Tibial nerve (tissue), 4 donors: ENCODE measurements around the gene DCBLD2.

ENCODE experiments used
- EP300 ChIP-seq, 2 donors: sonication (generic); formaldehyde crosslinking; IDR thresholded peaks; one replicate each; pipeline ENCODE4 v1.6.1; 2017; ENCODE audit warnings: antibody characterized with exemption in 2 of 2, mild to moderate bottlenecking in 1 of 2
- TF ChIP-seq, protein P1 (sequence below), 5 experiments: fragments of 200-600 bp in 3 of 5; fragments of 450-650 bp in 2 of 5; sonication (generic) in 3 of 5; IDR thresholded peaks; one replicate each; pipeline ENCODE4 v1.5.1; 2016 to 2019; ENCODE audit warnings: antibody characterized with exemption in 5 of 5, mild to moderate bottlenecking in 3 of 5, moderate library complexity in 2 of 5

DNA sequence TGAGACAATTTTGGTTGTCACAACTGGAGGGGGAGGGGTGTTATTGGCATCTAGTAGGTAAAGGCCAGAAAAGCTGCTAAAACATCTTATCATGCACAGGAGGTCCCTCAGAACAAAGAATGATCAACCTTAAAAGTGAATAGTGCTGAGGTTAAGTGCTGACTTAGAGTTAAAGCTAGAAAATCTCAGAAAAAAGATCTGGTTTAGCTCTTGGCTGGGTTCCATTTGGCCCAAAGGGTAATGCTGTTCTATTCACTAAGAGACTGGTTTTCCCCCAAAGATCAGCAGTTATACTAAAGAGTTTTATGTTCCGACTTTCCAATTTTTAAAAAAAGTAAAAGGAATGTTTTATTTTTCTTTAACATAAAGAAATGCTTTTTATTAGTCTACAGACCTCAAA, 15.6 kb downstream of the DCBLD2 start:
- TF ChIP-seq, protein P1, sequence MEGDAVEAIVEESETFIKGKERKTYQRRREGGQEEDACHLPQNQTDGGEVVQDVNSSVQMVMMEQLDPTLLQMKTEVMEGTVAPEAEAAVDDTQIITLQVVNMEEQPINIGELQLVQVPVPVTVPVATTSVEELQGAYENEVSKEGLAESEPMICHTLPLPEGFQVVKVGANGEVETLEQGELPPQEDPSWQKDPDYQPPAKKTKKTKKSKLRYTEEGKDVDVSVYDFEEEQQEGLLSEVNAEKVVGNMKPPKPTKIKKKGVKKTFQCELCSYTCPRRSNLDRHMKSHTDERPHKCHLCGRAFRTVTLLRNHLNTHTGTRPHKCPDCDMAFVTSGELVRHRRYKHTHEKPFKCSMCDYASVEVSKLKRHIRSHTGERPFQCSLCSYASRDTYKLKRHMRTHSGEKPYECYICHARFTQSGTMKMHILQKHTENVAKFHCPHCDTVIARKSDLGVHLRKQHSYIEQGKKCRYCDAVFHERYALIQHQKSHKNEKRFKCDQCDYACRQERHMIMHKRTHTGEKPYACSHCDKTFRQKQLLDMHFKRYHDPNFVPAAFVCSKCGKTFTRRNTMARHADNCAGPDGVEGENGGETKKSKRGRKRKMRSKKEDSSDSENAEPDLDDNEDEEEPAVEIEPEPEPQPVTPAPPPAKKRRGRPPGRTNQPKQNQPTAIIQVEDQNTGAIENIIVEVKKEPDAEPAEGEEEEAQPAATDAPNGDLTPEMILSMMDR (IDR thresholded peaks at IDR 0.05): no peak
- TF ChIP-seq EP300 (IDR thresholded peaks at IDR 0.05): no peak
